22Rv1 (cell line): ENCODE data around the gene CNTN5.

Experiments used
- H3K27ac ChIP-seq: fragments of 450-650 bp; 2 replicates; pipeline ENCODE4 v1.5.1; 2017
- CTCF ChIP-seq: fragments of 450-650 bp; IDR thresholded peaks from 2 replicates; pipeline ENCODE4 v1.5.1; 2017; ENCODE audit warnings: mild to moderate bottlenecking
- ZFX ChIP-seq: fragments of 450-650 bp; IDR thresholded peaks from 2 replicates; pipeline ENCODE4 v1.6.1; 2017; ENCODE audit warnings: antibody characterized with exemption, borderline replicate concordance

The CNTN5 gene

GRCh38 chr11:100066399-100066798, 1045.7 kb downstream of the CNTN5 start:
- no peak overlapping the region for H3K27ac ChIP-seq
- TF ChIP-seq ZFX: no peak
- TF ChIP-seq CTCF: no peak

- H3K27ac ChIP-seq: no peak overlapping the region
- TF ChIP-seq CTCF: no peak
- TF ChIP-seq ZFX: no peak
Observed at GRCh38 chr11:100068116-100068515, 1047.4 kb downstream of the CNTN5 start.

GRCh38 chr11:100072131-100072530, 1051.4 kb downstream of the CNTN5 start:
- no peak overlapping the region for H3K27ac ChIP-seq
- TF ChIP-seq ZFX (no peak), CTCF (no peak)

- no peak overlapping the region; the same call in 1 of the 2 replicates for H3K27ac ChIP-seq
- TF ChIP-seq ZFX (no peak), CTCF (no peak)
Observed at GRCh38 chr11:100080381-100080780, 1059.6 kb downstream of the CNTN5 start.

GRCh38 chr11:100080821-100081220, 1060.1 kb downstream of the CNTN5 start:
- TF ChIP-seq ZFX (no peak), CTCF (no peak)
- no peak overlapping the region for H3K27ac ChIP-seq

GRCh38 chr11:100093698-100094097, 1072.9 kb downstream of the CNTN5 start:
- TF ChIP-seq CTCF (no peak), ZFX (no peak)
- no peak overlapping the region for H3K27ac ChIP-seq

GRCh38 chr11:100094121-100094865, 1073.5 kb downstream of the CNTN5 start:
- TF ChIP-seq ZFX (no peak), CTCF (no peak)
- H3K27ac ChIP-seq: no peak overlapping the region
